A549 (cell line): Measurements from ENCODE around the gene UGT1A4.

Experiments used
- CHD2 ChIP-seq: fragments of 150-350 bp; IDR thresholded peaks from 2 replicates; pipeline ENCODE4 v1.6.1; 2014; ENCODE audit warnings: low read length; ENCODE audit not compliant: partially characterized antibody
- CTCF ChIP-seq: fragments of >200 bp; sonication (Bioruptor Twin); formaldehyde crosslinking; IDR thresholded peaks from 3 replicates; pipeline ENCODE4 v1.5.1; 2016
- EP300 ChIP-seq, 2 experiments: fragments of >200 bp; sonication (Bioruptor Twin); formaldehyde crosslinking; IDR thresholded peaks; 2 replicates in 1 of 2; 3 replicates in 1 of 2; pipeline ENCODE4 v1.6.1; 2016 to 2017
- ESRRA ChIP-seq: fragments of 150-350 bp; IDR thresholded peaks from 2 replicates; pipeline ENCODE4 v1.6.1; 2014; ENCODE audit warnings: mild to moderate bottlenecking, low read length, borderline replicate concordance
- HDAC2 ChIP-seq: fragments of 200-600 bp; sonication (generic); IDR thresholded peaks from 2 replicates; pipeline ENCODE4 v1.6.1; 2016
- PHF8 ChIP-seq: fragments of 200-600 bp; sonication (generic); IDR thresholded peaks from 2 replicates; pipeline ENCODE4 v1.6.1; 2016; ENCODE audit warnings: low read depth, mild to moderate bottlenecking, antibody characterized with exemption, moderate library complexity, borderline replicate concordance
- POLR2A ChIP-seq: IDR thresholded peaks from 2 replicates; pipeline ENCODE4 v1.6.1; 2012; ENCODE audit warnings: mild to moderate bottlenecking, low read length
- RARB ChIP-seq: fragments of 250-450 bp; sonication (Bioruptor Pico); IDR thresholded peaks from 2 replicates; pipeline ENCODE4 v1.8.0; 2021; ENCODE audit warnings: mild to moderate bottlenecking, moderate library complexity
- REST ChIP-seq: fragments of 200-600 bp; sonication (generic); IDR thresholded peaks from 2 replicates; pipeline ENCODE4 v1.6.1; 2016; ENCODE audit warnings: antibody characterized with exemption, mild to moderate bottlenecking, moderate library complexity
- USF2 ChIP-seq: fragments of 450-650 bp; IDR thresholded peaks from 2 replicates; pipeline ENCODE4 v1.6.1; 2014; ENCODE audit warnings: antibody characterized with exemption
- ZFP36 ChIP-seq: fragments of 450-650 bp; IDR thresholded peaks from 2 replicates; pipeline ENCODE4 v1.6.1; 2014; ENCODE audit warnings: borderline replicate concordance; ENCODE audit not compliant: partially characterized antibody
- ZNF302 ChIP-seq: fragments of 250-450 bp; sonication (Bioruptor Pico); IDR thresholded peaks from 2 replicates; pipeline ENCODE4 v1.9.0; 2021; ENCODE audit warnings: inconsistent platforms, mild to moderate bottlenecking, moderate library complexity

GRCh38 chr2:233807215-233807865 is 88.8 kb downstream of the UGT1A4 start:
- no peak for TF ChIP-seq CTCF
- no peak for TF ChIP-seq REST
- TF ChIP-seq POLR2A: no peak
- no peak for TF ChIP-seq PHF8
- TF ChIP-seq ESRRA: no peak
- TF ChIP-seq EP300 (IDR thresholded peaks at IDR 0.05): no peak
- no peak for TF ChIP-seq ZFP36
- no peak for TF ChIP-seq USF2
- TF ChIP-seq CHD2: no peak
- no peak for TF ChIP-seq HDAC2
- TF ChIP-seq ZNF302 (CRISPR knock-in tag): no peak
- TF ChIP-seq RARB: no peak
